Dermis blood vessel endothelial cell (primary cell): ENCODE data around the gene VSIG8. TPM values are rescaled to one million over a fixed set of nuclear protein-coding genes. Genes with fewer than 3 reads are reported as not detected.

Experiments
- DNase-seq: peaks from one replicate; pipeline ENCODE4 v3.0.0; 2010
- total RNA-seq: library from RNA; depleted of rRNA; stranded (reverse); fragments of >200 nt; gene quantifications from 2 replicates; pipeline ENCODE4 v1.2.3, GENCODE V29; 2014

The VSIG8 gene
- total RNA-seq, 1 donor from 2014 or later = not detected

DNA sequence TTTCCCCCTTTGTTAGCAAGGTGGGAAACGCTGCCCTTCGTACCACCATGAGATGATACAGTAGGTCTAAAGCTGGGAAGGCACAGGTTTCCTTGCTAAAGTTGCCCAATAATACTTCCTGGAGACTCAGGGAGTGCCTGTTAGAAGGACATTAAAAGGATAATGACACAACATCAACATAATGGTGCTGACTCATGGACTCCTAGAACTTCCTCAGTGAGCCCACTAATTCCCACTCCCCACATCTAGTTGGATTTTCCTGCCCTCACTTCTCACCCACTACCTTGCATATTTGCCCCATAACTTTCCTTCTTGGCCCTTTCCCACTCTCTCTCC is 20.0 kb upstream of the VSIG8 start:
- peak; percentile 42 for DNase-seq

DNA sequence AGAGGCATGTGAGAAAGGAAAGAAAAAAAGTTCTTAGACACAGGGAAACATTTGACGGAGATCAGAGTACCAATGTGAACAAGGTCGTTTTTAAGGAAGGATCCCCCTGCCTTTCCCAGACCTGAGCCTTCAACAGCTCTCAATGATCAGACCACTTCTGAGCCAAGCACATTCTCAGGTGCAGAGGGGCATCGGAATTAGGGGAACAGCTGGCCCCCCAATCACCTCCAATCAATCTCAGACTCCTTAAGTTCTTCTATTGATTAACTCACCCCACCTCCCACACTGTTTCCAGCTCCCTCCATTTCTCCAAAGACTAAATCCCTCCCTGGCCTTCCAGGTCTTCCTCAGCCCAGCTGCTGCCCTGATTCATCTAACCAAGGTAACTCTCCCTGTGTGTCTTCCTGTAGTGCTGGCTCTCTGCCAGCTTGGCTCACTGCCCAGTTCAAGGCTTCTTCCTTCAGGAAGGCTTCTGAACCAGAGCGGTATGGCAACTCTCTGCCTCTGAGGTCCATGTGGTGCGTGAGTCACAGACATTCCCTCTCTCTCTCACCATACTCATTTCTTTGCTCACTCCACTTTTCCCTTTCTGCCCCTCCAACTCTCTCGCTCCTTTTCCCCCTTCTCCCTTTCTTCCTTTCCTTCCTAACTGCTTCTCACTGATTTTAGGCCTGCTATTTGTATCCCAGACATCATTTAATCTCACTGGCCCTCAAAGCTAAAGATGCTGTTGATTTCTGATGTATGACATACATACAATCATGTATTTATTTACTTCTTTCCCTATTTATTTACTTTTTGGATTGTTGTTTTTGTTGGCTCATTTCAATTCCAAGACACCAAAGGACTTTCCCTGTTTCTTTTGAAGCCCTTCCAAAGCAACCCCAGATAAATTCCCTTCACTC is 19.4 kb upstream of the VSIG8 start:
- peak; percentile 97 for DNase-seq

DNA sequence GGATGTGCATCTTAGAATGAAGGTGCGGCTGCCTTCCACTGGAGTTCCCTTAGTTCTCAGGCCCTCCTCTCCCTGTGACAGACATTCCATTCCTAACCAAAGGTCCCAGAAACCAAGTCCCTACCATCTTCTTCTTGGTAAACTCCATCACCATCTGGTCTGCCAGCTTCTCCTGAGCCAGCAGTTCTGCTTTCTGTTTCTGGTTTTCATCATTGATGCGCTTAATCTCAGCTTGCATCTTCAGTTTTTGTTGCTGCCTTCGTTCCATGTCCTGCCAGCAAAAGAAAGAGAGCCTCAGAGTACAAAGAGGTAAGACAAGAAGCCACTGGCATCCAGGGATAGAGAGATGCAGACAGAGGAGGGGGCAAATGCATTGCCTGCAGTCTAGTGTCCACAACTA is 18.0 kb upstream of the VSIG8 start:
- DNase-seq = no peak

DNA sequence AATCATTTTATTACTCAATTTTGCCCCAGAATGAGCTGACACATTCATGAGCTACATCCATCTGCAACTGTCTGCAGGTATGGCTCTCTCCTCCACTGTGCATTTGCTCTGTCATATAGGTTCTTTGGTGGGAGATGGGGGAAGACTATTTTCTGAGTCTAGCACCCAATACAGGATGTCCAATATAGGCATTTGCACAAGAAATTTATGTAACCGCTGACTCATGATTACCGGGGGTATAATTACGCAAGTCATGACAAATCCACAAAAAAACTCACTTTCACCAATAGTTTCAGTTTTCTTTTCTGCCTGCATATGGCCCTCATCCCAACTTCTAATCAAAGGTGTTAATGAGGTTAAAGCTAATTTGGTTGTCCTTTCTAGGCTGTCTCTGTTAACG is 17.5 kb upstream of the VSIG8 start:
- DNase-seq = no peak

DNA sequence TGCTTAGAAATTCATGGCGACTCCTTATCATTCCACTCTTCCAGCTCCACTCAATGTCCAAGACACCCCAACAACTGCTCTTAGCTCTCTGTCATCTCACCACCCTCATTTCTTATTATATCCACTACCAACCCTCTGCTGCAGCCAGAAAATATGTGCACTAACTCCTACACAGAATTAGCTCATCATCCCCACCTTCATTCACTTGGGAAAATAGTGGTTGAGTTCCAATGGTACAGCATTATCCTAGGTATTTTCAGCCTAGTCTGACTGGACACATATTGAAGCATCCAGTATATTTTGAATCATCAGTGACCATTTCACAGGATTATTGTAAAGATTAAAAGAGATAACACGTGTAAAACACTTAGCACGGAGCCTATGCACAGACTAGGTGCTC is 16.7 kb upstream of the VSIG8 start:
- DNase-seq = no peak

DNA sequence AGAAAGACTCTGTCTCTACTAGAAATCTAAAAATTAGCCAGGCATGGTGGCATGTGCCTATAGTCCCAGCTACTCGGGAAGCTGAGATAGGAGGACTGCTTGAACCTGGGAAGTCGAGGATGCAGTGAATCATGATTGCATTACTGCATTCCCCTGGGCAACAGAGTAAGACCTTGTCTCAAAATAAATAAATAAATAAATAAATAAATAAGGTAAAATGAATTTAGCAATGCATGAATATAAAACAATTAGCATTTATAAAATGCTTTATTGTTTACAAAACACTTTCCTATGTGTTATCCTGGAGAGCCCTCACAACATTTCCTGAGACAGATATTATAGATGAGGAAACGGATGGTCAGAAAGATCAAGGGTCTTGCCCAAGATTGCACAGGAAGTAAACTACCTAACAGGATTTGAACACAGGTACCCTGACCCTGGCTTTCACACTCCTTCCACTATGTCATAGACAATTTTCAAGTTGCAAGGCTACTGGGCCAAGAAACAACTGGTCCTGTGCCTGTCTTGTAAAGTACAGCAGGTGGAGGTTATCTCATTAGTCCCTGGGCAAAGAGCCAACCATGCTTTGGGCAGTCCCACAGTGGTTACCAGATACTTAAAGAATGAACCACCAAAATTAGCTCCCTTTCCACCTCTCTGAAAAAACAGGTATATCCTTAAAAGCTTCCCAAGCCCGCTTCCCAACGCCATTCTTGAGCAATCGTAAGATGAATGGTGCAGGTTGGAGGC is 15.4 kb upstream of the VSIG8 start:
- no peak for DNase-seq

DNA sequence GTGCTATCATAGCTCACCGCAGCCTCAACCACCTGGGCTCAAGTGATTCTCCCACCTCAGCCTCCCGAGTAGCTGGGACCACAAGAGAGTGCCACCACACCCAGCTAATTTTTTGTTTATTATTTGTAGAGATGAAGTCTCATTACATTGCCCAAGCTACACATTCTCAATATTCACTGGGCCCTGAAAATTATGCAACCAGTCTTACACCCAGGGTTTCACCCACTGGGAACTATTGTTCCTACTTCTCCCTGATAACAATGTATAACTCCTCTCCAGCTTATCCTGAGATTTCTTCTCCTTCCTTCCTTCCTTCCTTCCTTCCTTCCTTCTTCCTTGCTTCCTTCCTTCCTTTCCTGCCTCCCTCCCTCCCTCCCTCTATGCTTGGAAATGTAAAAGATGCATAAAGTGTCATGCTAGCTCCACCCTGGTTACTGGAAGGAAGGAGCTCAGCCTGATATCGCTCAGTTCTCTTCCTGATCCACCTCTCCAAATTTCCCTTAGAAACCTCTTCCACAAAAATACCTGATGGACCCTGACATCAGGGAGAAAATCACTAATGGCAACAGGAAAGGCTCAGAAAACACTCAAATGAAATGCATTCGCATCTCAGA is 11.2 kb upstream of the VSIG8 start:
- no peak for DNase-seq

DNA sequence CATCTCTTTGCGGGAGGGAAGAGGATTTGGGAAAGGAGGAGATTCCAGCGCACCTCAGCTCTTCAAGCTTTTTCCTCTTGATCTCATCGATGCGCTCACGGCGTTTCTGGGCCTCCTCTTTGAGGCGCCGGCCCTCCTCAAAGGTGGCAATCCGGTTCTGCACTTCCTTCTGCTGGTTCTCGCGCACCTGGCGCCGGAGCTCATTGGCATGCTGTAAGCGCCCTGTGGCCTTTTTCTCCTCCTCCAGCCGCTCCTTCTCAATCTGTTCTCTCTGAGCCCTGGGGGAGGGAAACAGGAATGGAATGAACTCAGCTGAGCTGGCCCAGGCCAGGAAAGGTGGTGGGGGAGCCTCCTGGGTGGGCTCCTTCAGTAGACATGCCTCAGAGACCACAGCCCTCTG is 10.4 kb upstream of the VSIG8 start:
- DNase-seq = no peak

DNA sequence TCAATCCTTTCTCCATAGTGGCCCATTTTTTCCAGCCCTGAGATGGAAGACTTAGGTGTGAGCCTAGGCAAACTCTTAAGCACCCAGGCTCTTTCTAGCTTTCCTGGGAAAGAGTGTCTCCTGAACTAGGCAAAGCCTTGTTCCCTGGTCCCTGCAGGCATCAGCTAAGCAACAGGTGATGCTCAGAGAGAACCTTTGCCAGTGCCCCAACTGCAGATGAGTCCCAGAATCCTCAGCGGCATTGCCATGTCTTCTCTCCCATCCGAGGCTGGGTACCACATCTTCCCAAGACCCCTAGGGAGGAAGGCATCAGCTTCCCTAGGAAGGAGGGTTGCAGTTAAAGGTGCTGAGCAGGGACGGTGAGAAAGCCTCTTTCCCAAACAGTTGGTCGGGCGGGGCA is 8.2 kb upstream of the VSIG8 start:
- DNase-seq = no peak

DNA sequence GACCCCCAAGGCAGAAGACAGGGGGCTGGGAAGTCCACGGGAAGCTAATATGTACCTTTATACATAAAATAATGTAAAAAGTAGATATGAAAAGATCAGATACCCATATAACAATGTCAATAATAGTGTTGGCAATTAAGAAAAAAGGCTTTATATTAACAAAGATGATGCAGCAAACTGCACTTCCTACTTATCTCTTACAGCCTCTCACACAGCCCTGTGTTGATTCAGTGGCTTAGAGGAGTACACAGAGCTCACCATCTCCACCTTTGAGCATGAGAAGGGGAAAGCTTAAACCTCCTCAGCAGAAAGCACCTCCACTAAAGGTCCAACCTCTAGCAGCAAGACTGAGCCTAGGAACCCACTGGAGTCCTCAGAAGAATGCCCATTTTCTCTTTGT is 7.2 kb upstream of the VSIG8 start:
- DNase-seq = no peak

DNA sequence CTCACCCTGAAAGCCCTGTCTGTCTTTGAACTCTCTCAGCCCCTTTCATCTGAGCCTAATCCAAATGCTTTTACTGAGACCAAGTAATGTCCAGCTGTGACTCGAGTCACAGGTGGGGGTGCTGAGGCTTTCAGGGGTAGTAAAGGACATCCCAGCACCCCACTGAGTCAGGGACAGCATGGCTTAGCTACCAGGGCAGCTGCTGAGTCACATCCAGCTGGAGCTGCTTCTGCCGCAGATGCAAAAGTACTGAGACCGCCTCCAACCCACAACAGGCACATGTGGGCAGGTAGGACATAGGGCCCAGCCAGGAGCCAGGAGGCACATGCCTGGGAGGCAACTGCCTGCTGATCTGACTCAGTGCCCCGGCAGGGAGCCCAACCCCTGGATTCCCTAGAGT is 6.7 kb upstream of the VSIG8 start:
- DNase-seq = no peak

DNA sequence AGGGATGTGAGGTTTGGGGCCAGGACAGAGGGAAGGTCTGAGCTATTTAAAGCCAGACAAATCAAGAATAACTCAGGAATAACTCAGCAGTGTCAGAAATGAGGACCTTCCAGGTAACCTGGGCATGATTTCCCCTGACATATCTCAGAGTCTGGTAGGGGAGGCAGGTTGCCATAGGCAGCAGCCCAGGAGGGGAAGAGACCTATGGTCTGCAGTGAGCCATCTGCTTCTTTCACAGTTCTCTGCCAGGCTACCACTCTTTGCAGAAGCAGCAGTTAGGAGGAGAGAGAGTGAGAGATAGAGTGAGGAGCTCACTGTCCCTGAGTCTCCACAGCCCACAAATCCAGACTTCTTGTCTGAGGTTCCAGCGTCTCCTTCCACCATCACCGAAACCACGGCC is 6.3 kb upstream of the VSIG8 start:
- DNase-seq = no peak

DNA sequence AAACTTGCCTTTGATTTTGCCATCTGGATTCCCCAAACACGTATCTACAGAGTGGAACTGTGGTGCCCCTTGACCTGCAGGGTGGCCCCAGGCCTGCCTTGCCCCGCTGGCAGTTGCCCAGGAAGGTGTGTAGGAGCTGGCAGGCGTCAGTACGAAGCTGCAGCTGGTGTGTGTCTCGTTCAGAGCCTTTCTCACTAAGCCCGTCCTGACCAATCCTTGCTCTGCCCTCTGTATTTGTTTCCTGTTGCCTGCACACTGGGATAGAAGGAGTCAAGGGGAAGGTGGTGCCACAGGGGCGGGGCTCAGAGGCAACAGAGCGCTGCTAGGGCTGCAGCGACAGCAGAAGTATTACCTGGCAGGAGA is 5.2 kb upstream of the VSIG8 start:
- peak; percentile 16 for DNase-seq

DNA sequence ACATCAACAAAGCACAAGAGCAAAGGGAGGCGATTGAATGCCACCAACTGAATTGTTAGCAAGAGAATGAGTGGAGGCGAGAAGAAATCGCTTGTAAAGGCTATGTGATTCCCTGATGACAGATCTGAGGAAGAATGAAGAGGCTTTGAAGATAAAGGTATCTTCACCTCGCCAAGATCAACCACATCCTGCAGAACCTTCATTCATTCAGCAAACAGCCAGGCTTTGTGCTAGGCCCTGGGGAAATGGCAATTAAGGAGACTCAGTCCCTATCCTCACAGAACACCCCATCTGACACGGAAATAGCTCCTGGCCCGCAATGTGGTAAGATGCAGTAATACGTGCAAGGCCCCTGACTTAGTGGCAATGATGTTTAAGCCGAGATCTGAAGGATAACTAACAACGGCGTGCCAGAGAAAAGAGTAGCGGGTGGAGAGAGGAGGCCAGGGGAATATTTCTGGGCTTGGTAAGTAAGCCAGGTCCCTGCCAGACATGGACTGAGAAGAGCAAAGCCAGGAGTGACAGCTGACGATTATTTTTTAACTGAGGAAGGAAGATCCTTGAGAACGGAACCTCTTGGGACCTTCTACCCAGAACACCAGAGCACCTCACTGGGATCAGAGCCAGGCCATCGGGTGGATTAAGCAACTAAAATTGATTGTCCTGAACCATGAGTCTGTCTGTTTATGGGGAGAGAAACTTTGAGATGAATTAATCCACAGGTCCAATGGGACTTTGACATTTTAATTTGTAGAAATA is 4.6 kb upstream of the VSIG8 start:
- no peak for DNase-seq

DNA sequence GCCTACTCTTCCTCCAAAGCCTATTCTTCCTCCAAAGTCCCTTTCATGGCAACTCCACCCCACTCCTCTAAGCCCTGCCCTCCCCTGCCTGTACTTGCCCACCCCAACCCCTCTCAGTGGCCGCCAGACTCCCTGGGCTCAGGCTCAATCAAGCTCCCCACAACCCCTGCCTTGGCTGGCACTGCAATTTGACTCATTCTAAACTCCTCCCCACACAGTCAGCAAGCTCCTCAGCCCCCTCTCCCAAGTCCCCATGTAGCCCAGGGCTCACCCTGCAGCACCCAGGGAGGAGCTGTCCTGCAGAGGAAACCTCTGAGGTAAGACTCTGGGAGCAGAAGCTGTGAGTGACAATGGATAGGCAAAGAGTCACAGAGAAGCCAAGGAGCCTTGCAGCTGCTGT is 3.6 kb upstream of the VSIG8 start:
- no peak for DNase-seq

DNA sequence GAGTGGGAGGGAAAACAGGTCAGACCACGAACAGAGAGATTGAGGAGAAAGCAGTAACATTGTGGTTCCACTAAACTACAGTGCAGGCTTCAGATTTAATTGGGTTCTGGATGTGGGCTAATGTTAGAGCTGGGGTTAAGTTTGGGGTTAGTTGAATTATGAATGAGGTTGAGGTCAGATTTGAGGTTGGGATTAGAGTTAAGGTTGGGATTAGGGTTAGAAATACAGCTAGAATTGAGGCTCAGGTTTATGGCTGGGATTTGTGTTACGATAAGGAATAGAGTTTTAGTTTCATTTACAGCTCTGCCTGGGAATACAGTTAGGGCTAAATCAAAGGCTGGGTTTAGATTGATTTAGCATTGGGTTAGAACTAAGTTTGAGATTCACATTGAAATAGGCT is 1.8 kb upstream of the VSIG8 start:
- no peak for DNase-seq

DNA sequence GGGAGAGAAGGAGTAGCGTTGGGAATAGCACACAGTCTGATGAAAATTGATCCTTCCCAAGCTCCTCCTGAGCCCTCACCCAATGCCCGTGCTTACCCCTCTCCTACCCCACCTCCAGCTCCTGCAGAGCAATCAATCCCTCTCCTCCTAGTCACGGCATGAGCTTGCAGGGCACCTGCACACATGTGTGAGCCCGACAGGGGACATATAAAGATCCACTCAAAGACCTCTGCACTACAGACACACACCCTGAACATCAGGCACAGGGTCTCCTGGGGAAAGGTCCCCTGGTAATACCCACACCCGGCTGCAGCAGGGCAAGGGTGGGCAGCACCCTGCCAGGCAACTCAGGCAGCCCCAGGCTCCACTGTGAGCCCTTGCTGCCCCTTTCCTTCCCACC is 426 bp downstream of the VSIG8 start:
- DNase-seq = no peak

DNA sequence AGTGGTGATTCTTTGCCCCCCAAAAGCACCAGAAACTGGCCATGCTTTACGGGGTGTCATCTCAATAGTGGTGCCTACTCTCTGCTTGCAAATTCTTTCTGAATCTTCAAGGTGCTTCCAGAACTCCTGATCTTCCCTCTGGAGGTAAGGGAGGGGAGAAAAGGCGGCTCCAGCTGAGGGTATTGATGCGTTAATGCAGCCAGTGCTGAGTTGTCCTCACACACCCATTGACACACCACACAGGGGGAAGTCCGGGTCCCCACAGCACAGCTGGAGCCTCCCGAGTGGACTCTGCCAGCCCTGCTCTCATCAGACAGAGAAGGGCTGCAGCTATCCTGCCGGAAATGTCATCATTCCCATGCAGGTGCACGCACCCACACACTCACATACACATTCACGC is 1.2 kb downstream of the VSIG8 start:
- DNase-seq = no peak

DNA sequence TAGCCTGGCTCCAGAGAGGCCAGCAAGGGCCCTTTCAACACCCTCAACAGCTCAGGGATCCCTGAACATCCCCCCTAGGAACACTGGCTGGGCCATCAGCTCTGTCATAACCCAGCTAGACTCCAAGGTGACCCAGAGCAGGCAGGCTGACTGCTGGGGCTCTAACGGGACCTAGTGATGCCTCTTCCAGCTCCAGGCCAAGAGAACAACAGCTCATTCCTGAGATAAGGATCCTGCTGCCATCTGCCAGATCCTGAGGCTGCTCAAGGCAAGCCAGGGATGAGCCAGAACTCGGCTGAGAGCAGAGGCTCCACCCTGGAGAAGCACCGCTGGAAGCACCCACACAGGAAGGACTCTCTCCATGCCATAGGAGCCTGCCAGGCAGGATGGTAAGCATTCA is 2.0 kb downstream of the VSIG8 start:
- no peak for DNase-seq

DNA sequence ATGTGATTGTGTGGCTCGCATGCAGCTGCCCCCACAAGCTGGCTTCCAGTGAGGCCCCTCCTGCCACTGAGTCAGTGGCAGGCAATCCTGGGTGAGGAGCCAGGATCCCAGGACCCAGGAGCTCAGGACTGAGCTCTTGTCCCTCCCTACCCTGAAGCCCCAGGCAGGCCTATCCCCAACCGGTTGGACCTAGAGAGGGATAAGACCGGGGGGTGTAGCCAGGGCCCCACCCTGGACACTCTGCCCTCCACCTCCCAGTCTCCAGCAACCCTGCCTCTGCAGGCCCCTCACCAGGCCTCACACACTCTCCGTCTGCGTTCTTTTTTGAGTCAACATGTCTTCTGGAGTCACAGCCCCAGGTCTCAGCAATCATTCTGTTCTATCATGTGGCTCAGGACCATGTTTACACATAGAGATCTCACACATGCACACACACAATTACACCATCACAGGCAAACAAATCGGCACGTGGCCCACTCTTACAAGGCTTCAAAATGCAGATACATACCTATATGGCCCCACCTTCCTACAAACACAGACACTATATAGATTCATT is 2.6 kb downstream of the VSIG8 start:
- no peak for DNase-seq

DNA sequence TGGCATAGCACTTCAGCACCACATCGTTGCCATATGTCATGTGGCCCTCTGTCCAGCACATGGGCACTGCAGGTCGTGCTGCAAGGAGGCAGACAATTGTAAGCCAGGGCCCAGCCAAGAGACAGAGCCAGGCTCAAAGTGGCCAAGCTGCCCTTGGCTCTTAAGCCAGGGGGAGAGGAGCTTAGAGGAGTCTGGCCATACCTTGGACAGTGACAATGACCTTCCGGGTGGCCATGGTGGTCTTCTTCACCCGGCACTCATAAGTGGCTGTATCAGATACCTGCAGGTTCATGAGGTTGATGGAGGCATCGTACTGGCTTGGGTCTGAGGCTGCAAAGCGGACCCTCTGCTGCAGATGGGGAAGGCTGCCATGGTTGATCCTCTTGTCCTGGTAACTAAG is 4.6 kb downstream of the VSIG8 start:
- DNase-seq = no peak

DNA sequence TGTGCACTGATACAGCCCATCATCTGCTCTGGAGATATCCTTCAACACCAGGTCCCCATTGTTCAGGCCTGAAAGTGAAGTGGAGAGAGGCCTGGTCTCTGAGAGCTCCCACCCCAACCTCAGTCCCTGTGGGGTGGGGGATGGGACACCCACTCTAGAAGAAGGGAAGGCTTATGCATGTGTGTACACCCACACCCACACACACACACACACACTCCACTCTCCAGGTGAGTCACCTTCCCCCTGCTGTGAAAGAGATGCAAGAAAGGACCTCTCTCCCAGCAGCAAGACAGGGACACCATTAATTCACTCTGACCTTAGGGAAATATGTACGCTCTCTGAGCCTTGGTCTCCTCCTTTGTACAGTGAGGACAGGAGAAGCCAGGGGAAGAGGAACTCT is 5.9 kb downstream of the VSIG8 start:
- no peak for DNase-seq

DNA sequence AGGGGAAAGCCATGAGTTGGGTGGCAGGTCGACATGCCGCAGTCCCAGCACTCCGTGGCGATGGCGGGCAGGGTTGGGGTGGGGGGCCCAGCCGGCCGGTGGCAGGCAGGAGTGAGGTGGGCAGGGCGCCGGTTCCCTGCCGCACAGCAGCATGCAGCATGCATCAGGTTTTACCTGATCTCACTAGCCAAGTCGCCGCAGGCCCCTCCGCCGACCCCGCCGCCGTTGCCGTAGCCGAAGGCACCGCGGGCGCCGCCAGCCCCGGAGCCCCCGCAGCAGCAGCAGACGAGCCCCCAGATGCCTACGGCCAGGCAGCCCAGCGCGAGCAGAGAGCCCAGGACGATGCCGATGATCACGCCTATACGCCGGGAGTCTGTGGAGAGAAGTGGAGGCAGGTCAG is 6.7 kb downstream of the VSIG8 start:
- no peak for DNase-seq
